LNCaP clone FGC (cell line): ENCODE results near the gene ATP6V1C2.

Source experiments
- DNase-seq: peaks from one replicate; pipeline ENCODE4 v3.0.0-alpha.2; 2011; ENCODE audit warnings: low read depth
- H3K4me3 ChIP-seq: 2 replicates; pipeline ENCODE4 v1.5.1; 2011; ENCODE audit warnings: mild to moderate bottlenecking, low read depth, low read length, control low read depth
- TF ChIP-seq, protein P1 (sequence below): IDR thresholded peaks from 2 replicates; pipeline ENCODE4 v1.5.1; 2012; ENCODE audit warnings: mild to moderate bottlenecking; ENCODE audit not compliant: control insufficient read depth, insufficient read depth; ENCODE audit errors: extremely low read depth

The ATP6V1C2 gene, protein sequence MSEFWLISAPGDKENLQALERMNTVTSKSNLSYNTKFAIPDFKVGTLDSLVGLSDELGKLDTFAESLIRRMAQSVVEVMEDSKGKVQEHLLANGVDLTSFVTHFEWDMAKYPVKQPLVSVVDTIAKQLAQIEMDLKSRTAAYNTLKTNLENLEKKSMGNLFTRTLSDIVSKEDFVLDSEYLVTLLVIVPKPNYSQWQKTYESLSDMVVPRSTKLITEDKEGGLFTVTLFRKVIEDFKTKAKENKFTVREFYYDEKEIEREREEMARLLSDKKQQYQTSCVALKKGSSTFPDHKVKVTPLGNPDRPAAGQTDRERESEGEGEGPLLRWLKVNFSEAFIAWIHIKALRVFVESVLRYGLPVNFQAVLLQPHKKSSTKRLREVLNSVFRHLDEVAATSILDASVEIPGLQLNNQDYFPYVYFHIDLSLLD

DNA sequence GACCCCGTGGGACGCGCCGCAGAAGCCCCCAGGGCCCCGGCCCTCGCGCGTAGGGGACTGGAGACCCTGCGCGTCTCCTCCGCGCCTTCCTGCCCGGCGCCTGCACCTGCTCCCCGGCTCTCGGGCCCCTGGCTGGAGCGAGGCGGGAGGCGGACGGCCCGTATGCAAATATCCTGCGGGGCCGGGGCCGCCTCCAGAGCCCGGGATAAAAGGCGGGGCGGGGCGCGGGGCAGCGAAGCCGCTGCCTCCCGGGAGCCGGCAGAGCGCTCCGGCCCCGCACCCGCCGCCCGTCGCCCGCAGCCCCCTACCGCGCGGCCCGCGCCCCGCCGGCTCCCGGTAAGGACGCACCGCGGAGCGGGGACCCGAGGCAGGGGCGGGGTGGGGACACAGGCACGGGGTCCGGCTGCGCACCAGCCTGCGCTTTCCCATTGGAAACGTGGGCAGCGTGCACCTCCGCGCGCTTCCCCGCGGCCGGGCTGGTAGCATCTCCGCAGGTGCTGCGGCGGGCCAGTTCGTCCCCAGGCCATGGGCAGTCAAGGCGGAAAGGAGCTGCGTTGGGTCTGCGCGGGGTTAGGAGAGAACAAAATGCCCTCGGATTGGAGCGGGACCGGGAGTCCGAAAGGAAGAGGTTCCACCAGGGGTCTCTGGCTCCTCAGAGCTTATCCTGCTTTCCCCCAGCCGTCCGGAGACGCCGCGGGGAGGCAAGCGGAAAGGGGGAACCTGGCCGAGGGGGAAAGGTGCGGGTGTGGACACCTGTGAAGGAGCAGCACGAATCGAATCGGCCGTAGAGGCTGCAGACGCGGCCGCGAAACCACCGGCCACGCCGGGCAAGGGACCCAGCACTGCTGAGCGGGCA lies at the start of gene ATP6V1C2:
ATP6V1C2 (plus strand) TSS at position 235 of the 856 bp plus-strand sequence. CDS start 1,220 bp downstream, outside the sequence.
- DNase-seq, result no peak
- peak within 1 kb of the TSS; percentile 54 for H3K4me3 ChIP-seq
- TF ChIP-seq, protein P1, sequence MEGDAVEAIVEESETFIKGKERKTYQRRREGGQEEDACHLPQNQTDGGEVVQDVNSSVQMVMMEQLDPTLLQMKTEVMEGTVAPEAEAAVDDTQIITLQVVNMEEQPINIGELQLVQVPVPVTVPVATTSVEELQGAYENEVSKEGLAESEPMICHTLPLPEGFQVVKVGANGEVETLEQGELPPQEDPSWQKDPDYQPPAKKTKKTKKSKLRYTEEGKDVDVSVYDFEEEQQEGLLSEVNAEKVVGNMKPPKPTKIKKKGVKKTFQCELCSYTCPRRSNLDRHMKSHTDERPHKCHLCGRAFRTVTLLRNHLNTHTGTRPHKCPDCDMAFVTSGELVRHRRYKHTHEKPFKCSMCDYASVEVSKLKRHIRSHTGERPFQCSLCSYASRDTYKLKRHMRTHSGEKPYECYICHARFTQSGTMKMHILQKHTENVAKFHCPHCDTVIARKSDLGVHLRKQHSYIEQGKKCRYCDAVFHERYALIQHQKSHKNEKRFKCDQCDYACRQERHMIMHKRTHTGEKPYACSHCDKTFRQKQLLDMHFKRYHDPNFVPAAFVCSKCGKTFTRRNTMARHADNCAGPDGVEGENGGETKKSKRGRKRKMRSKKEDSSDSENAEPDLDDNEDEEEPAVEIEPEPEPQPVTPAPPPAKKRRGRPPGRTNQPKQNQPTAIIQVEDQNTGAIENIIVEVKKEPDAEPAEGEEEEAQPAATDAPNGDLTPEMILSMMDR, result no peak

DNA sequence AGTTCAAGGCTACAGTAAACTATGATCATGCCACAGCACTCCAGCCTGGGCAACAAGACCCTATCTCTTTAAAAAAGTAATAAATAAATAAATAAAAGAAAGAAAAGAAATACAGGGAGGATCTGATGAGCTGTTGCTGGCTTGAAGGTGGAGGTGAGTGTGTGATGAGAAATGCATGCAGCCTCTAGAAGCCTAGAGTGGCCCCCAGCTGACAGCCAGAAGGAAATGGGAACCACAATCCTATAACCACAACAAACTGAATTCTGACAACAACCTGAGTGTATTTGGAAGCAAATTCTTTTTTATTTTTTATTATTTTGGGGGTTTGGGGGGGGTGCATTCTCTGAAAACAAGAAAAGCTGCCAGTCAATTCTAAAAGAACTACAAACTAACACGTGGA lies 46.3 kb upstream of the ATP6V1C2 start:
- no peak for DNase-seq
- H3K4me3 ChIP-seq, result no peak overlapping the region
- TF ChIP-seq, protein P1, result no peak

DNA sequence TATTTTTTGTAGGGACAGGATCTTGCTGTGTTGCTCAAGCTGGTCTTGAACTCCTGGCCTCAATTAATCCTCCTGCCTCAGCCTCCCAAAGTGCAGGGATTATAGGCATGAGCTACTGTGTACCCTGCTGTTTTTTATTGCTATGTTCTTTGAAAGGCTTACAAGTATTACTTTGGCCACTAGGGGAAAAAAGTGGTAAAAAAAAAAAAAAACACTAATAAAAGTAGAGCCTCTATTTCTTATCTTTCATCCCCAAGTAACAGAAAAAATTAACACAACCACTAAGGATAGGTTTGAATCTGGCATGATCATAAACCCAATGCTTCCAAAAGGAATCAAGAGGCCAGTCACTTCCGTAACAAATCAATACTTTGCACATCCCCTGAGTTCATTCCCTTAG lies 43.2 kb upstream of the ATP6V1C2 start:
- TF ChIP-seq, protein P1, result no peak
- H3K4me3 ChIP-seq, result no peak overlapping the region
- DNase-seq, result no peak

DNA sequence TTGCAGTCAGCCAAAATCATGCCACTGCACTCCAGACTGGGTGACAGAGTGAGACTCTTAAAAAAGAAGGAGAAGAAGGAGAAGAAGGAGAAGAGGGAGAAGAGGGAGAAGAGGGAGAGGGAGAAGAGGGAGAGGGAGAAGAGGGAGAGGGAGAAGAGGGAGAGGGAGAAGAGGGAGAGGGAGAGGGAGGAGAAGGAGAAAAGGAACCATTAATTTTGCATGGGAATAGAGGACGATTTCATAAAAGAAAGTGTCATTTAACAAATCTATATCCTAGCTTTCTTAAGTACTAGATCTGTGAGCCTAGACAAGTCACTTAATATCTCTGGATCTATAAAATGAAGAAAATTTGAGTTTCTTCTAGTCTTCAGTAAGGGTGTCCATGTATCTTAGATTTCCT lies 41.2 kb upstream of the ATP6V1C2 start:
- TF ChIP-seq, protein P1, result no peak
- DNase-seq, result no peak
- H3K4me3 ChIP-seq, result no peak overlapping the region

DNA sequence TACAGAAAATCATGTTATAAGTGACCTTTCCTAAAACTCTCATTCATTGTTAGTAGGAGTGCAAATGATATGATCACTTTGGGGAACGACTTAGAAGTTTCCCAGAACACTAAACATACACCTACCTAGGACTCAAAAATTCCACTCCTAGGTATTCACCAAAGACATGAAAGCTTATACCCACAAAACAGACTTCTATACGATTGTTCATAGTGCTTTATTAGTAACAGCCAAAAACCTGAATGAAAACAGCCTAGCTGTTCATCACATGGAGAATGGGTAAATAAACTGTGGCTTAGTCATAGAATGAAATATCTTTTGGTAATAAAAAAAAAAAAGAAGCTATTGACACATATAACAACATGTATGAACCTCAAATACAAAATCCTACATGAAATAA lies 40.5 kb upstream of the ATP6V1C2 start:
- no peak for DNase-seq
- TF ChIP-seq, protein P1, result no peak
- no peak overlapping the region for H3K4me3 ChIP-seq

DNA sequence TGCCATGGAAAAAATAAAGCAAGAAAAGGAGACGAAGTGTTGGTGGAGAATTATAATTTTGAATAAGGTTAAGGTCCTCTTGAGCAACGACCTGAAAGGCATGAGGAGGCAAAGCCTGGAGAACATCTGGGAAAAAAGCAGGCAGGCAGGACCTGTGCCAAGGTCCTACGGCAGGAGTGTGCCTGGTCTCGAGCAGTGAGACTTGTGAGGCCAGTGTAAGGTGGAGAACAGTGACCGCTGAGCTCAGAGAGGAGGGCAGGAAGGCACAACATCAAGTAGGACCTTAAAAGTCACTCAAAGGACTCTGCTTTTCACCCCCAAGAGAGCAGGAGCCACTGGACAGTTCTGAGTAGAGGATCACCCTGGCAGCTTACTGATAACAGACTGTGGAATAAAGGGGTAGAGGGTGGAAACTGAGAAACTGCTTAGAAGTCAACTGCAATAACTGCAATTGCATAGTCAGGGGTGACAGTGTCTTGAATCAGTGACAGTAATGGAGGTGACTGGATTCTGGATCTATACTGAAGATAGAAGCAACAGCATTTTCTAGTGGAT lies 35.2 kb upstream of the ATP6V1C2 start:
- no peak for DNase-seq
- TF ChIP-seq, protein P1, result no peak
- H3K4me3 ChIP-seq, result no peak overlapping the region
